C4-2B (cell line): ENCODE data around the gene AIFM2.

Source experiments
- H3K27ac ChIP-seq: fragments of 450-650 bp; 2 replicates; pipeline ENCODE4 v1.5.1; 2017
- CTCF ChIP-seq: fragments of 450-650 bp; conservative IDR thresholded peaks from 2 replicates; pipeline ENCODE4 v1.5.1; 2017; ENCODE audit warnings: mild to moderate bottlenecking
- ZFX ChIP-seq: fragments of 450-650 bp; IDR thresholded peaks from 2 replicates; pipeline ENCODE4 v1.6.1; 2017

Gene AIFM2

GRCh38 chr10:70169011-70169410 is 36.4 kb upstream of the AIFM2 start:
- no peak for TF ChIP-seq CTCF
- TF ChIP-seq ZFX = no peak

GRCh38 chr10:70167246-70167645 is 34.6 kb upstream of the AIFM2 start:
- TF ChIP-seq ZFX (no peak), CTCF (no peak)
- H3K27ac ChIP-seq = no peak overlapping the region

More at GRCh38 chr10:70169011-70169410, 36.4 kb upstream of the AIFM2 start:
- no peak overlapping the region for H3K27ac ChIP-seq

- TF ChIP-seq ZFX (no peak), CTCF (no peak)
- no peak overlapping the region for H3K27ac ChIP-seq
Observed at GRCh38 chr10:70166394-70166793, 33.8 kb upstream of the AIFM2 start.

- no peak overlapping the region for H3K27ac ChIP-seq
Observed at GRCh38 chr10:70164163-70164562, 31.5 kb upstream of the AIFM2 start.

GRCh38 chr10:70163448-70163847 is 30.8 kb upstream of the AIFM2 start:
- TF ChIP-seq ZFX (no peak), CTCF (no peak)
- H3K27ac ChIP-seq = no peak overlapping the region

More at GRCh38 chr10:70164163-70164562, 31.5 kb upstream of the AIFM2 start:
- no peak for TF ChIP-seq ZFX
- no peak for TF ChIP-seq CTCF

GRCh38 chr10:70162892-70163201 is 30.2 kb upstream of the AIFM2 start:
- TF ChIP-seq ZFX (no peak), CTCF (no peak)
- H3K27ac ChIP-seq = no peak overlapping the region

GRCh38 chr10:70162151-70162891 is 29.7 kb upstream of the AIFM2 start:
- TF ChIP-seq ZFX (no peak), CTCF (no peak)
- H3K27ac ChIP-seq = no peak overlapping the region
